Measurements from ENCODE around the gene ULBP1. TPM values are rescaled to one million over a fixed set of nuclear protein-coding genes. Genes with fewer than 3 reads are reported as not detected.
"Not testable (repeated sequence)": the region's sequence is repeated elsewhere in the genome, so short reads cannot be mapped to it uniquely, and the experiment has no call there.

Gene ULBP1, protein sequence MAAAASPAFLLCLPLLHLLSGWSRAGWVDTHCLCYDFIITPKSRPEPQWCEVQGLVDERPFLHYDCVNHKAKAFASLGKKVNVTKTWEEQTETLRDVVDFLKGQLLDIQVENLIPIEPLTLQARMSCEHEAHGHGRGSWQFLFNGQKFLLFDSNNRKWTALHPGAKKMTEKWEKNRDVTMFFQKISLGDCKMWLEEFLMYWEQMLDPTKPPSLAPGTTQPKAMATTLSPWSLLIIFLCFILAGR
- 2.8 to 29.8 TPM (median 29.8 TPM) in 3 replicates for total RNA-seq
- long read RNA-seq, transcript ULBP1-201 (5 exons, 3,142 nt), result major isoform, 62 of 72 reads
- long read RNA-seq, partial matches to known transcripts, result 3 of 72 reads
- long read RNA-seq, other reads (novel, unspliced or antisense), result 7 of 72 reads

DNA sequence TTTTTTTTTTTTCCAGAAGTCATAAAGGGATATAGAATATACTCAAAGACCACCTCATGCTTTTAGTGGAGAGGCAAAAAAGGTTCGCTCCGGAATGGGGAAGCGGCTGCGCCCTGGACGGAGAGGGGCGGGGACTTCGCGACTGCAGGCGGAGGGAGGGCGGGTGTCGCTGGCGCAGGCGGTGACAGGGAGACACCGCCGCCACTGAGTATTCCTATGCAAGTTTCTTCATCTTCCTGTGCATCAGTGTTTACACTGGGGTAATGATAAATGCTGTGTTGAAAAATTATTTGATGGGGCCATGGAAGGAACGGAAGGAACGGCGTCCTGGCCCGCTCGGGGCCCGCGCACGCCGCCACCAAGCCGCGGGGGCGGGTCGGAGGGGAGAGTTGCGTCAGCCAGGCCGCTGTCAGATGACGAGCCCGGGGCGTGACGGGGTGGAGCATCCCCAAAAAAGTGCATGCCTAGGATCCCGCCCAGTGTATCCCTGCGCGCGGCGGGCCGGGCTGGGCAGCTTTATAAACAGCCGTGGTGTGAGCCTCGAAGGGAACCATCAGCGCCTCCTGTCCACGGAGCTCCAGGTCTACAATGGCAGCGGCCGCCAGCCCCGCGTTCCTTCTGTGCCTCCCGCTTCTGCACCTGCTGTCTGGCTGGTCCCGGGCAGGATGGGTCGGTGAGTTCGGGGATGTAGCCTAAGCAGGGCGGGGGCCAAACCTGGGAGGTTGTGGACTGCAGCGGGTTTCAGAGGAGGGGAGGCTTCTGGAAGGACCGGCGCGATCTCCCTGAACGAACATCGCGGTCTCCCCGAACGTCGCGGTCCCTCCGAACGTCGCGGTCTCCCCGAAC, at the start of gene ULBP1:
ULBP1 (plus strand) TSS at position 482 of the 846 bp plus-strand sequence; CDS start at position 589, 107 bp downstream.
- Mint-ChIP-seq H3K4me1 (ENCODE audit: low read depth) (peaks cover 29% of the 10 kb centered on the region), H3K27ac (ENCODE audit: unreplicated experiment) (peak within 1 kb of the TSS; percentile 95), H3K4me3 (ENCODE audit: unreplicated experiment) (peak within 1 kb of the TSS; percentile 99), H3K27me3 (ENCODE audit: low read depth) (peaks cover 17% of the 10 kb centered on the region), H3K36me3 (ENCODE audit: low read depth) (no peaks in the 10 kb centered on the region), H3K9me3 (ENCODE audit: low read depth) (no peaks in the 10 kb centered on the region)
- DNase-seq (ENCODE audit: low spot score), result no peak
- TF ChIP-seq, protein P1, sequence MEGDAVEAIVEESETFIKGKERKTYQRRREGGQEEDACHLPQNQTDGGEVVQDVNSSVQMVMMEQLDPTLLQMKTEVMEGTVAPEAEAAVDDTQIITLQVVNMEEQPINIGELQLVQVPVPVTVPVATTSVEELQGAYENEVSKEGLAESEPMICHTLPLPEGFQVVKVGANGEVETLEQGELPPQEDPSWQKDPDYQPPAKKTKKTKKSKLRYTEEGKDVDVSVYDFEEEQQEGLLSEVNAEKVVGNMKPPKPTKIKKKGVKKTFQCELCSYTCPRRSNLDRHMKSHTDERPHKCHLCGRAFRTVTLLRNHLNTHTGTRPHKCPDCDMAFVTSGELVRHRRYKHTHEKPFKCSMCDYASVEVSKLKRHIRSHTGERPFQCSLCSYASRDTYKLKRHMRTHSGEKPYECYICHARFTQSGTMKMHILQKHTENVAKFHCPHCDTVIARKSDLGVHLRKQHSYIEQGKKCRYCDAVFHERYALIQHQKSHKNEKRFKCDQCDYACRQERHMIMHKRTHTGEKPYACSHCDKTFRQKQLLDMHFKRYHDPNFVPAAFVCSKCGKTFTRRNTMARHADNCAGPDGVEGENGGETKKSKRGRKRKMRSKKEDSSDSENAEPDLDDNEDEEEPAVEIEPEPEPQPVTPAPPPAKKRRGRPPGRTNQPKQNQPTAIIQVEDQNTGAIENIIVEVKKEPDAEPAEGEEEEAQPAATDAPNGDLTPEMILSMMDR (IDR thresholded peaks at IDR 0.05), result peak; percentile 60

DNA sequence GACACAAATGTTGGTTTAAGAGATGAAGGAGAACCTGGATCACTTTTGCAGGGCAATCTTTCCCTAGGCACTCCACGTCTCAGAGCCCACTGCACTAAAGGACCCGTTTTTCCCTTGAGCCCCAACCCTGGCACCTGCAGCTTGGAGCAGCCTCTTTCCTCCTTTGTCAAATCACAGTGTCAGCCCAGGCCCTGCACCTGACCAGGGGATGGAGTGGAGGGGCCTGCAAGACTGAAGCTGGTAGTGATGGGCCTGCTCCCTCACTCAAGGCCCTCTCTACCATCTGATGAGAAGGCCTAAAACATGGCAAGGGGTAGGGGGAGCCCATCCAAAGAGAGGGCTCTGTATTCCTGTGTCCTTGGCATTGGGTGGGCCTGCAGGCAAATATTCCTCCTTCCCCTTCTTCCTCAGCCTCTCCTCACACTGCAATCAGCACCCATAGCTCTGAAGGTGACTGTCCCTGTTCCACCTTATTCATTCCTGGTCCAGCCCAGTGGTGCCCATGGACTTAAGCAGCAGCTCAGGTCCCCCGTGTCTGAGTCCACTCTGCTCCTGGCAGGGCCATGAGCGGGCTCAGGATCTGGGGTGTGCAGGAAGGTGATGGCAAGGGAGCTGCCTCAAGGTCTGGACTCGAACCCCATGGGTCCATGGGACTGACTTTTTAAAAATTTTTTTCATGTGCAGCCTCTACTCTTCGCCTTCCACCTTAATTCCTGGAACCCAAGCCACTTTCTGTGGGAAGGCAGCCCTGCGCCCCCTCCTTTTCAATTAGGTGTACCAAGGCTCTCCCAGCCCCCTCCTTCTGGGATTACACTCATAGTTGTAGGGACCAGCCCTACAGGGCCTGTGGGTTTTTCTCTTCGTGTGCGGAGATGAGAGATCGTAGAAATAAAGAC, 47.5 kb upstream of the ULBP1 start:
- H3K27me3 Mint-ChIP-seq (ENCODE audit: low read depth), result peaks cover 11% of the 10 kb centered on the region
- H3K27ac Mint-ChIP-seq (ENCODE audit: unreplicated experiment), result no peak overlapping the region
- H3K36me3 Mint-ChIP-seq (ENCODE audit: low read depth), result peaks cover 2% of the 10 kb centered on the region
- peak; percentile 51 for DNase-seq (ENCODE audit: low spot score)
- no peaks in the 10 kb centered on the region for H3K4me1 Mint-ChIP-seq (ENCODE audit: low read depth)
- H3K4me3 Mint-ChIP-seq (ENCODE audit: unreplicated experiment), result no peak overlapping the region
- TF ChIP-seq, protein P1 (IDR thresholded peaks at IDR 0.05), result no peak
- no peaks in the 10 kb centered on the region for H3K9me3 Mint-ChIP-seq (ENCODE audit: low read depth)

DNA sequence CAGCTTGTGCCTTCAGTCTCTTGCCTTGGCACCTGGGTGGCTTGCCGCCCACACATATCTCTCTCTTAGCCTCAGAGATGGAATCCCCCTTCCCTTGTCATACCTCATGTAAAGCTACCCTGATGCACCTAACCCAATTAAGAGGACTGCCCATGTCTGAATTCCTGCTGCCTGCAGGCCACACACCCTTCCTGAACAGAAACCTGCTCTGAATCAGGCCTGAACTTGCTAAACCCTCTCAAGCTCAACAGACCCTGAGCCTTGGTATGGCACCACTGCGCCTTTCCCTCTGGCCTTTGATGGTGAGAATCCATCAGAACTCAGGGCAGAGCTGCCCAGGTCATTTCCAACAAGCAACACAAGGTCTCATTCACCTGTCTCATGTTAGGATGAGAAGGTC, 46.1 kb upstream of the ULBP1 start:
- DNase-seq (ENCODE audit: low spot score), result peak; percentile 20
- no peak overlapping the region for H3K4me3 Mint-ChIP-seq (ENCODE audit: unreplicated experiment)
- peaks cover 2% of the 10 kb centered on the region for H3K36me3 Mint-ChIP-seq (ENCODE audit: low read depth)
- no peaks in the 10 kb centered on the region for H3K9me3 Mint-ChIP-seq (ENCODE audit: low read depth)
- no peak overlapping the region for H3K27ac Mint-ChIP-seq (ENCODE audit: unreplicated experiment)
- H3K27me3 Mint-ChIP-seq (ENCODE audit: low read depth), result peaks cover 9% of the 10 kb centered on the region
- peaks cover 4% of the 10 kb centered on the region for H3K4me1 Mint-ChIP-seq (ENCODE audit: low read depth)
- TF ChIP-seq, protein P1 (IDR thresholded peaks at IDR 0.05), result no peak

DNA sequence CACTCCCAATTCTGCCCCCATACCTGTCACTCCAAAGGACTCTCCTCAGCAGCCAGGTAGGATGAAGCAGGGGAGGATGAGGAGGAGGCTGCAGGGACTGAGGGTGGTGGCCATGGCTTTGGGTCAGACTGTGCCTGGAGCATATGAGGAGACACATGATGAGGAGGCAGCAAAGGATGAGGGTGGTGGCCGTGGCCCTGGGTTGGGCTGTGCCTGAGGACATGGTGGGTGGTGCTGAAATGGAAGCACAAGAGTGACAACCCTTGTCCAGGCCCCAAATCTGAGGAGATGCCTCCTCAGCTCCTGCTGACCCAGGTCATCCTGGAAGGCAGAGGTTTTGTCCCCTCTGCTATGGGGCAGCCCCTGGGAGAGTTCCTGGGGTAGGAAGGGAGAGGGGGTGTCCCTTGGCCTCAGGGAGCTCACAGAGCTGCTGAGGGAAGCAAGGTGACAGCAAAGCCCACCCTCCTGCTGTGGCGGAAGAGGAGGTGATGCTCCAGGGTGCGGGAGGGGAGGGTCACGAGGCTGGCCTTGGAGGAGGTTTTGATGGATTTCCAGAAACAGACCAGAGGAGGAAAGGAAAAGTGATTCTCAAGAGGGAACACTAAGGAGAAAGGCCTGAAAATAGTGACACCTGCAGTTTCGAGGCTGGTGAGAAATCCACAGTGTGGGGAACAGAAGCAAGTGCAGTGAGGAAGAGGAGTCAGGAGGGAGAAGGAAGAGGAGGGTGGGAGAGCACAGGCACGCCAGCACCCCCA, 45.4 kb upstream of the ULBP1 start:
- Mint-ChIP-seq H3K27me3 (ENCODE audit: low read depth) (peaks cover 4% of the 10 kb centered on the region), H3K9me3 (ENCODE audit: low read depth) (no peaks in the 10 kb centered on the region), H3K4me3 (ENCODE audit: unreplicated experiment) (no peak overlapping the region), H3K36me3 (ENCODE audit: low read depth) (peaks cover 2% of the 10 kb centered on the region), H3K4me1 (ENCODE audit: low read depth) (peaks cover 10% of the 10 kb centered on the region), H3K27ac (ENCODE audit: unreplicated experiment) (no peak overlapping the region)
- DNase-seq (ENCODE audit: low spot score), result peak; percentile 68
- TF ChIP-seq, protein P1 (IDR thresholded peaks at IDR 0.05), result no peak

DNA sequence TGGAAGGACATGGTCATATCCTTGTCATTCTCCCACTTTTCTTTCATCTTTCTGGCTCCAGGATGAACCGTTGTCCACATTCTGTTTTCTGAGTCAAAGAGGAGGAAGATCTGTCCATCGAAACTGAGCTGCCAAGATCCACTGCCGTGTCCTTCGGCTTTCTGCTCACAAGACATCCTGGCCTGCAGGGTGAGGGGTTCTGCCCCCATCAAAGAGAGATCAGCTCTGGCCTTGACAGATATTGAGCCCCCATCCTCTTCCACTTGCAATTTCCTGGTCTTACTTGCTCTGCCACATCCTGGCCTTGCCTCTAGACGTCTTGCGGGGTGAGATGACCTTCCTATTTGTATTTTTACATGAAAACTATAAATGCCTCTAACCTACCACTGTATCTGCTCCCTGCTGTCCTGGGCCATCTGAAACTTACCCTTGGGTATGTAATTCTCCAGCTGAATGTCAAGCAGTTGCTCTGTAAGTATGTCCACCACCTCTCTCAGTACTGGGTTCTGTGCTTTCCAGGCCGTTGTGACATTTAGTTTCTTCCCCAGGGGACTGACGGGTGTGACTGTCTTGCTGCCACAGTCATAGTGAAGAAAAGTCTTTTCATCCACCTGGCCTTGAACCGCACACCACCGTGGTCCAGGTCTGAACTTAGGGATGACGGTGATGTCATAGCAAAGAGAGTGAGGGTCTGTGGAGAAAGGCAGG, 44.5 kb upstream of the ULBP1 start:
- H3K27me3 Mint-ChIP-seq (ENCODE audit: low read depth), result not testable (repeated sequence)
- peaks cover 13% of the 10 kb centered on the region for H3K4me1 Mint-ChIP-seq (ENCODE audit: low read depth)

More for the DNA sequence above, 44.5 kb upstream of the ULBP1 start:
- H3K4me3 Mint-ChIP-seq (ENCODE audit: unreplicated experiment); H3K9me3 Mint-ChIP-seq (ENCODE audit: low read depth); H3K36me3 Mint-ChIP-seq (ENCODE audit: low read depth); H3K27ac Mint-ChIP-seq (ENCODE audit: unreplicated experiment): not testable (repeated sequence)
- peak; percentile 34 for DNase-seq (ENCODE audit: low spot score)
